MM.1S (cell line): ENCODE measurements around the gene SELENOW.
"Not testable (repeated sequence)": the region's sequence is repeated elsewhere in the genome, so short reads cannot be mapped to it uniquely, and the experiment has no call there.

Experiments
- EZH2 ChIP-seq: fragments of 300-600 bp; sonication (generic); optimal IDR thresholded peaks from 2 replicates; pipeline ENCODE3; 2017; ENCODE audit warnings: low read depth, mild to moderate bottlenecking, antibody characterized with exemption, low read length, mixed read lengths
- TF ChIP-seq, protein P1 (sequence below): fragments of 300-600 bp; sonication (generic); IDR thresholded peaks from 2 replicates; pipeline ENCODE4 v1.5.1; 2016; ENCODE audit warnings: antibody characterized with exemption, low read length, mixed read lengths

DNA sequence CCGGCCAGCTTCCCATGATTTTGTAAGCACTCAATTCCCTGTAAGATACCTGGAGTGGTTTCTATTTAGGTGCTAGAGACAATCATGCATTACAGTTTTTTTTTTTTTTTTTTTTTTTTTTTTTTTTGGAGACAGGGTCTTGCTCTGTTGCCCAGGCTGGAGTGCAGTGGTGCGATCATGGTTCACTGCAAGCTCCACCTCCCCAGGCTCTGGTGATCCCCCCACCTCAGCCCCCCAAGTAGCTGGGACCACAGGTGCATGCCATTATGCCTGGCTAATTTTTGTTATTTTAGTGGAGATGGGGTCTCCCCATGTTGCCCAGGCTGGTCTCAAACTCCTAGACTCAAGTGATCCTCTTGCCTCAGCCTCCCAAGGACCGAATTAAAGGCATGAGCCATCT, 13.8 kb upstream of the SELENOW start:
- TF ChIP-seq, protein P1, sequence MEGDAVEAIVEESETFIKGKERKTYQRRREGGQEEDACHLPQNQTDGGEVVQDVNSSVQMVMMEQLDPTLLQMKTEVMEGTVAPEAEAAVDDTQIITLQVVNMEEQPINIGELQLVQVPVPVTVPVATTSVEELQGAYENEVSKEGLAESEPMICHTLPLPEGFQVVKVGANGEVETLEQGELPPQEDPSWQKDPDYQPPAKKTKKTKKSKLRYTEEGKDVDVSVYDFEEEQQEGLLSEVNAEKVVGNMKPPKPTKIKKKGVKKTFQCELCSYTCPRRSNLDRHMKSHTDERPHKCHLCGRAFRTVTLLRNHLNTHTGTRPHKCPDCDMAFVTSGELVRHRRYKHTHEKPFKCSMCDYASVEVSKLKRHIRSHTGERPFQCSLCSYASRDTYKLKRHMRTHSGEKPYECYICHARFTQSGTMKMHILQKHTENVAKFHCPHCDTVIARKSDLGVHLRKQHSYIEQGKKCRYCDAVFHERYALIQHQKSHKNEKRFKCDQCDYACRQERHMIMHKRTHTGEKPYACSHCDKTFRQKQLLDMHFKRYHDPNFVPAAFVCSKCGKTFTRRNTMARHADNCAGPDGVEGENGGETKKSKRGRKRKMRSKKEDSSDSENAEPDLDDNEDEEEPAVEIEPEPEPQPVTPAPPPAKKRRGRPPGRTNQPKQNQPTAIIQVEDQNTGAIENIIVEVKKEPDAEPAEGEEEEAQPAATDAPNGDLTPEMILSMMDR: not testable (repeated sequence)
- TF ChIP-seq EZH2: not testable (repeated sequence)
